T-helper 1 cell treated with Interleukin-12 subunit alpha and Interleukin-12 subunit beta and Interleukin-4 antibody, amounts not matched to agents 30 μg/mL and 1 μg/mL, for 36 hours (primary cell): ENCODE results near the gene CLDND1.
A peak's percentile ranks its signal among the peaks of the same experiment; 100 is the strongest.
"Not testable (repeated sequence)": the region's sequence is repeated elsewhere in the genome, so short reads cannot be mapped to it uniquely, and the experiment has no call there.

Experiments
- H3K27ac Mint-ChIP-seq: one replicate; pipeline ENCODE4 v1.8.0; 2021; ENCODE audit warnings: mild to moderate bottlenecking, mixed read lengths
- H3K27me3 Mint-ChIP-seq: one replicate; pipeline ENCODE4 v1.8.0; 2021; ENCODE audit warnings: low read depth, mixed read lengths
- H3K36me3 Mint-ChIP-seq: one replicate; pipeline ENCODE4 v1.8.0; 2021; ENCODE audit warnings: low read depth, mixed read lengths
- H3K4me1 Mint-ChIP-seq: one replicate; pipeline ENCODE4 v1.8.0; 2021; ENCODE audit warnings: low read depth, mixed read lengths
- H3K4me3 Mint-ChIP-seq: one replicate; pipeline ENCODE4 v1.8.0; 2021; ENCODE audit warnings: mild to moderate bottlenecking, moderate library complexity, mixed read lengths
- H3K9me3 Mint-ChIP-seq: one replicate; pipeline ENCODE4 v1.8.0; 2021; ENCODE audit warnings: mixed read lengths

CLDND1 gene

DNA sequence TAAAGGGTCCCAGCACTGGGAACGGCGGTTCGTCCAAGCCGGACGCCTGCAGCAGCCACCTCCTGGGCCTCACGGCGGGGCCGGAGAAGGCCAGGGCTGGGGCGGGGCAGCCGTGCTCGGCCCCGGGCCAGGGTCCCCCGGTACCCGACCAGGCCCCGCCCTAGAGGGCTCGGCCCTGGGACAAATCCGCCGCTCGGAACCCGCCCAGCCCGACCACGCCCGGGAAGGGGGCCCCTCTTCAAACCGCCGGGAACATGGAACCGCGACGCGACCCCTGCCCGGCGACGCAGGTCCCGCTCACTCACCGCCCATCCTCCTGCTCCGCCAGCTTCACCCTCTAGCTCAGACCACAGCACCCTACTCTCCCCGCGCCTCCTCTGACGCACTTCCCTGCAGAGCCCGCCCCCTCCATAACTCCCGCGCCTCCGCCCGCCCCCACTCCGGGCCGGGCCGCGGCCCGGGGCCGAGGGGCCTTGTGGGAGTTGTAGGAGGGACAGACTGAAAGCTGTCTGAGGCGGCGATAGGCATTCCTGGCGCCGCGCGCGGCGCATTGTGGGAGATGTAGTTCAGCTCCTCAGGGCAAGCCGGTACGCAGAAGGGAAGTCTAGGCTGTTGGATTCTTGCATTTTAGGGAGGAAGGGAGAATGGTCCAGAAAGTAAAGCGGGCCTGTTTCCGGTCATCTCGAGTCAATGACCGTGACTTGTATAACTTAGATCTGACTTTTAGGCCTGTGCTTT lies at the start of gene CLDND1:
CLDND1 (minus strand) TSS at position 359 of the 738 bp plus-strand sequence. CDS start 1,478 bp downstream, outside the sequence.
- Mint-ChIP-seq H3K27me3 (no peaks in the 10 kb centered on the region), H3K27ac (peak within 1 kb of the TSS; percentile 95), H3K4me1 (peaks cover 64% of the 10 kb centered on the region), H3K9me3 (no peaks in the 10 kb centered on the region), H3K4me3 (peak within 1 kb of the TSS; percentile 97), H3K36me3 (peaks cover 57% of the 10 kb centered on the region)

DNA sequence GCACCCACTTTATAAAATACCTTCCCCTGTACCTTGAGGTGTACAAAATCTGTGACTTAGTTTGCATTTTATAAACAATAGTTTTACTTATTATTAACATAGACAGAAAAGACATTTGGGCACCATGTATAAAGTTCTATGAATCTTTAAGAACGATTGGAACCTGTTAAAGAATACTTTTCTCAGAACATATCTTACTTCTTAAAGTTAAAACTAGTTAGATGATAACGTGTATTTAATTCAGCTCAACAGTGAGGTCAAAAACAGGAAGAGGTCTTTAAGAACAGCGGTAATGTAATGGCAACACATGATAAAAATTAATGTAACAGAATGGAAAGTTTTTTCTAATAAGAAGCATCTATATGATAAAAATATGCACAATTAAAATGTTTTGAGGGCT lies 45.7 kb upstream of the CLDND1 start:
- Mint-ChIP-seq H3K36me3 (peaks cover 16% of the 10 kb centered on the region), H3K4me3 (peak overlapping the region; percentile 58), H3K4me1 (peaks cover 72% of the 10 kb centered on the region), H3K9me3 (peaks cover 10% of the 10 kb centered on the region), H3K27ac (peak overlapping the region; percentile 85), H3K27me3 (no peaks in the 10 kb centered on the region)

DNA sequence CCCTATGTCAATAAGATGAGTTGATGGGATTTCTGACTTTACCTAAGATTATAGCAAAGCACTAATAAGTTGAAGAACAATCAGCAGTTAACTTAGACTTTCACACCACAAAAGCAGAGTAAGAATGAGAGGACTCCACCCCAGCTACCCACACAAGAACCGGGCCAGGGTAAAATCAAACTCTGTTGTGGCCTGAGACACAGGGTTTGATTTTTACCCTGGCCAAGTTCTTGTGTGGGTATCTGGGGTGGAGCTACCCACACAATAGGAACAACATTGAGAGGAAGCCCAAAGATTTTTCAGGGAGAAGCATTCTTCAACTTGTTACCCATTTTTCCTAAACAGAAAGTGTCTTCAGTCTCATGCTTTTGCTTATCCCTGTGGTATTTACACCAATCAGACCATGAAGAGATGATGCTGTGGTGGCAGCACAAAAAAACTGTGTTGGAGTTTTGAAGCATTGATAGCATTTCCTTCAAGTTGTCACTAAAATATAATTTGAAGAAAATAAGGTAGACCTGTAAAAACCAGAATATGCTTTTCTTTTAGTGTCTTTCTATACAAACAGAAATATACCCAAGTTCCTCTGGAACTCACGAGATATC lies 45.1 kb upstream of the CLDND1 start:
- peaks cover 16% of the 10 kb centered on the region for H3K36me3 Mint-ChIP-seq
- peaks cover 10% of the 10 kb centered on the region for H3K9me3 Mint-ChIP-seq
- H3K27ac Mint-ChIP-seq: peak overlapping the region; percentile 85
- peaks cover 71% of the 10 kb centered on the region for H3K4me1 Mint-ChIP-seq
- peak overlapping the region; percentile 1 for H3K4me3 Mint-ChIP-seq
- no peaks in the 10 kb centered on the region for H3K27me3 Mint-ChIP-seq

DNA sequence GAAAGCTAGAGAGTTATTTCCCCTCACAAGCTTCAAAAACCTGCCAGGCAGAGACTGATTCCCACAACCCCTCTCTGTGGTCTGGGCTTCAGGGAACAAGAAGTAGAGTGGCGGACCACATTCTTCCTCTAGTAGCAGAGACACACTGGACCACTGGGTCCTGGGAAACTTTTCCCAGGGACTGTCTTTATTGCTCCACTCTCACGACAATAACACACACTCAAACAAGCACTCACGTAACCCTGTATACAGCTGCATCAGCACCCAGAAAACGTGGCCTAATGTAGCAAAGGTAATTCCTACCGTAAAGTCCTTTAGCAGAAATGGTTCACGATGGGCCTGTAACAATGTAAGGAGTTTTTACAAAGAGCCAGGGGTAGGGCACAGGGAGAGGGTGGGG lies 43.1 kb upstream of the CLDND1 start:
- H3K27me3 Mint-ChIP-seq: no peaks in the 10 kb centered on the region
- peak overlapping the region; percentile 9 for H3K4me3 Mint-ChIP-seq
- peaks cover 10% of the 10 kb centered on the region for H3K9me3 Mint-ChIP-seq
- H3K4me1 Mint-ChIP-seq: peaks cover 67% of the 10 kb centered on the region
- H3K27ac Mint-ChIP-seq: peak overlapping the region; percentile 97
- H3K36me3 Mint-ChIP-seq: peaks cover 16% of the 10 kb centered on the region

DNA sequence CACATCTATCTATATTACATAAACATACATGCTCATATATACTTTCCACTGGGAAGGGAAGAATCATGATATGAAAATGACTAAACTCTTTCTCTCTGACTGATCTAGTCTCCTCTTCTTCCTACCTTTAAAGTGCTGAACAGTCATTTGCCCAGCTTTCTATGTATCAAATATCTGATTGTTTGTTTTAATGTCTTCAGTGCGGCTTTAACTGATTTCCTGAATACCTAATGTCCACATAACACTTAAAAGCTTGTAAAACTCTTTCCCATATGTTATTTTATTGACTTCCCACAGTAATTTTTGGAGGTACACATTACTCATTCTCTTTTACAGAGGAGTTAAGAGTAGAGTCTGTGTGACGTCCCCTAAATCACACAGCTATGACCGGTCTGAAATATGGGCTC lies 42.5 kb upstream of the CLDND1 start:
- H3K4me3 Mint-ChIP-seq: peak overlapping the region; percentile 30
- H3K27ac Mint-ChIP-seq: peak overlapping the region; percentile 97
- H3K9me3 Mint-ChIP-seq: peaks cover 10% of the 10 kb centered on the region
- H3K4me1 Mint-ChIP-seq: peaks cover 70% of the 10 kb centered on the region
- peaks cover 18% of the 10 kb centered on the region for H3K36me3 Mint-ChIP-seq
- no peaks in the 10 kb centered on the region for H3K27me3 Mint-ChIP-seq

DNA sequence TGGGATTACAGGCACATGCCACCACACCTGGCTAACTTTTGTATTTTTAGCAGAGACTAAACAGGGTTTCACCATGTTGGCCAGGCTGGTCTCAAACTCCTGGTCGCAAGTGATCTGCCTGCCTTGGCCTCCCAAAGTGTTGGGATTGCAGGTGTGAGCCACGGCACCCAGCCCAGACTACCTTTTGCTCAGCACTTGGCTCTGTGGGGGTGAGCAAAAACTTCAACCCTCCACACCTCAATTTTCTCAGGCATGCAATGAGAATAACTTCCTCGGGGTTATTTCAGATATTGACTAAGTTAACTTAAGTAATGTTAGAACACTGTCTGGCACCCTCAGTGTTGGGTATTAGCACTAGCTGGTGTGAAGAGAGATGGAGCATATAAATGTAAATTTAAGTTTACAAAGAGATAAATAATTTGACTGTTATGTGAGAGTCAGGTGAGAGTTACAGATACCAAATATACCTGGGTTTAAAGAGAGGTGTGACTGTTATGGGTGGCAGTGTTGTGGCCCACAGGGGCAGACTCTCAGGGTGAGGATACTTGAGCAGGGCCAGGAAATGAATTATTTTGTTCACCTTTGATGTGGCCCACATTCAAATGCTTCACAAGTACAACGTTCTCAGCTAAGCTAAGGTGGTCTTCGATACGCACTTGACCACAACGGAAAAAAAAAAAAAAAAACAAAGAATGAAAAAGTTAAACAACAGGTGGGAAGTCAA lies 41.7 kb upstream of the CLDND1 start:
- Mint-ChIP-seq H3K27ac (peak overlapping the region; percentile 97), H3K4me1 (peaks cover 68% of the 10 kb centered on the region), H3K9me3 (peaks cover 10% of the 10 kb centered on the region), H3K36me3 (peaks cover 20% of the 10 kb centered on the region), H3K4me3 (peak overlapping the region; percentile 61), H3K27me3 (no peaks in the 10 kb centered on the region)

DNA sequence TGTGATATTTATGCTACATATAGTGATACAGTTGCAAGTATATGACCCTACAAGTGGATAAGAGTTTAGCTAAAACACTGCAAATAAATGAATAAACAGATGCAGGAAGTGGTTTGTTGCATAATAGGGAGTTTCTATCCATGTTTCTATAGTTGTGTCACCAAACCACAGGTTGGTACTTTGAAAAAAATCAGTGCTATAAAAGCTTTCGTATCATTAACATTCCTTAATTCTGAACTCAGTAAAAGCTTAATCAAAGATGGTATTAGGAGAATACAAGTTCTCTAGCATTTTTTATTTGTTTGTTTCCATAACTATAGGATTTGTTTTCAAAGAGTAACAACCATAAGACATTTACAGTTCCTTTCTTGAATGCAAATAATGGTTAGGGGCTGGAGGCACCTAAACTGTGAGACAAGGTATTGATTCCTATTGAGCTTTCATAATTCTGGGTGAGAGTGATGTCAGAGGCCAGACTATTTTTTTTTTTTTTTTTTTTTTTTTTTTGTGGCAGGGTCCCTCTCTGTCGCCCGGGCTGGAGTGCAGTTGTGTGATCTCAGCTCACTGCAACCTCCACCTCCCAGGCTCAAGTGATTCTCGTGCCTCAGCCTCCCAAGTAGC lies 41.1 kb upstream of the CLDND1 start:
- peaks cover 5% of the 10 kb centered on the region for H3K9me3 Mint-ChIP-seq
- no peaks in the 10 kb centered on the region for H3K27me3 Mint-ChIP-seq
- peaks cover 24% of the 10 kb centered on the region for H3K36me3 Mint-ChIP-seq
- peak overlapping the region; percentile 97 for H3K27ac Mint-ChIP-seq
- H3K4me3 Mint-ChIP-seq: peak overlapping the region; percentile 61
- H3K4me1 Mint-ChIP-seq: peaks cover 69% of the 10 kb centered on the region

DNA sequence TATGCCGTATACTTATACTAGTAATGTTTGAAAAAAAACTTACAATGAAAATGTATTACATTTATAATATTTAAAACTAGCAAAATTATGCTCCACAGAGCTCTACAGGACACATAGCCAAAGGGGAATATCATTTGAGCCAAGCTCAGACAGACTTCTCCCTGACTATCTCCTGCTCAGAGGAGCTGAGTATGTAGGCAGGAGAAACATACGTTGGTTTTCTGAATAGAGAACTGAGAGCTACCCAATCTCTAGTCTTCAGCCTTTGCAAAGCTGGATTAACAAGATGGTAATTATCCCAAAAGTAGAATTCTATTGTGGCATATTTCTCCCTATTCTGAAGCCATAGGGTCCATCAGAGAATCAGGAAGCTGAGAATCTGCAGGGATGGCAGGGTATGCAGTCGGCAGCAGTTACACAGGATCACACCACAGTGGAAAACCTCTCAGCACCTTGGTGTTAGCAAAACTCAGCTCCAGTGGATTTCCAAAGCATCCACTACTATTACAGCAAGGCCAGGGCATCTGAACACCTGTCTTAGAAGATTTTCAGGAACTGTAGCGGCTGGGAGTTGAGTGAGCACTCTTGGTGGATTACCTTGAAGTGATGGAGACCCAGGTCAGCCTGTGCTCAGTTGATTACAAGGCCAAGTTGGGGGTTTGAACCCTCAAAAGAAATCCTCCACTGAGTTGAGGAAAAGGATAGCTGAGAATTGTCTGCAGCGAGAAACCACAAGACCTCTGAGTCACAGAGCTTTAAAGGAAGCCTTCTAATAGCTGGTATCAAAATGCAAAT lies 39.2 kb upstream of the CLDND1 start:
- peak overlapping the region; percentile 14 for H3K4me3 Mint-ChIP-seq

DNA sequence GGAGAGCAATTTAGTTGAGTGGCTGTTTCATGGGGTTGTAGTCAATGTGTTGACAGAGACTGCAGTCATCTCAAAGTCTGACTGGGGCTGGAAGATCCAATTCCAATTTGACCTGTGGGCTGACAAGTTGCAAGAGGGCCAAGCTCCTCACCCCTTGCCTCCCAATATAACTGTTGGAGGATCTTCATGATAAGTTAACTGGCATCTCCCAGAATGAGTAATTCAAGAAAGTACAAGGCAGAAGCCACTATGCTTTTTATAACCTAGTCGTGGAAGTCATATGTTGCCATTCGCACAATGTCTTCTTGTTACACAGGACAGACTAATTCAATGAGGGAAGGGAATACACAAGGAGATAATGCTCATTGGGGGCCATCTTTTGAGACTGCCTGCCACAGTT lies 38.2 kb upstream of the CLDND1 start:
- H3K27me3 Mint-ChIP-seq: no peaks in the 10 kb centered on the region
- peak overlapping the region; percentile 14 for H3K4me3 Mint-ChIP-seq
- peak overlapping the region; percentile 47 for H3K27ac Mint-ChIP-seq
- no peaks in the 10 kb centered on the region for H3K9me3 Mint-ChIP-seq
- peaks cover 22% of the 10 kb centered on the region for H3K36me3 Mint-ChIP-seq
- H3K4me1 Mint-ChIP-seq: peaks cover 73% of the 10 kb centered on the region

More for the DNA sequence above, 39.2 kb upstream of the CLDND1 start:
- Mint-ChIP-seq H3K4me1 (peaks cover 71% of the 10 kb centered on the region), H3K9me3 (no peaks in the 10 kb centered on the region), H3K27me3 (no peaks in the 10 kb centered on the region), H3K36me3 (peaks cover 24% of the 10 kb centered on the region), H3K27ac (peak overlapping the region; percentile 85)

DNA sequence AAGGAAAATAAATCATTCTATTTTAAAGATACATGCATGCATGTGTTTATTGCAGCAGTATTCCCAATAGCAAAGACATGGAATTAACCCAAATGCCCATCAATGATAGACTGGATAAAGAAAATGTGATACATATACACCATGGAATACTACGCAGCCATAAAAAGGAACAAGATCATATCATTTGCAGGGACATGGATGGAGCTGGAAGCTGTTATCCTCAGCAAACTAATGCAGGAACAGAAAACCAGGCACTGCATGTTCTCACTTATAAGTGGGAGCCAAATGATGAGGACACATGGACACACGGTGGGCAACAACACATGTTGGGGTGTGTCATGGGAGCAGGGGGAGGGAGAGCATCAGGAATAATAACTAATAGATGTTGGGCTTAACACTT lies 37.1 kb upstream of the CLDND1 start:
- H3K4me3 Mint-ChIP-seq, H3K9me3 Mint-ChIP-seq, H3K27ac Mint-ChIP-seq, H3K27me3 Mint-ChIP-seq: not testable (repeated sequence)
- Mint-ChIP-seq H3K36me3 (peaks cover 26% of the 10 kb centered on the region), H3K4me1 (peaks cover 69% of the 10 kb centered on the region)

DNA sequence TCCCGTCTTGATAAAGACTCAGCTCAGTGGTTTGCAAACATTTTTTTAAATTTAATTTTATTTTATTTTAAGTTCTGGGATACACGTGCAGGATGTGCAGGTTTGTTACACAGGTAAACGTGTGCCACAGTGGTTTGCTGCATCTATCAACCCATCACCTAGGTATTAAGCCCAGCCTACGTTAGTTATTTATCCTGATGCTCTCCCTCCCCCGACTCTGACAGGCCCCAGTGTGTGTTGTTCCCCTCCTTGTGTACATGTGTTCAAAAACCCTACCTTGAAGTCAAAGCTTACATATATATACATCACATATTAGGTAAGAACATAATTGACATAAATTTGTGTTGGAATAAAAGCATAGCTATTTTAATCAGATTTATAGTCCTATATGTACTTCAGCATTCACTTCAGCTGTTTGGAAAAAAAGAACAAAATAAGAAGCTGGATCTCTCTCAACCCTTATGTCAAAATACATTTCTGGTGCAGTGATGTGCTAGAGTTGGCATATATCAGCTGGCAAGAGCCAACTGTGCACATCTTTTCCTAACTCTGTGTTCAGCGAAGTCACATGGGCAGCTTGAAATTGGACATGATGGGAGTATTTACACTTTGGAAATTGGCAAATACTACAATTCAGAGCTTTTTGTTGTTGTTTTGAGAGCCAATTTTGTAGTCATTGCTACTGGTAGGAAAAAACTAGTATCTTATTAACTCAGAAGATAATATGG lies 35.6 kb upstream of the CLDND1 start:
- H3K4me3 Mint-ChIP-seq: peak overlapping the region; percentile 76
- peaks cover 67% of the 10 kb centered on the region for H3K4me1 Mint-ChIP-seq
- no peaks in the 10 kb centered on the region for H3K9me3 Mint-ChIP-seq
- H3K27ac Mint-ChIP-seq: peak overlapping the region; percentile 98
- H3K36me3 Mint-ChIP-seq: peaks cover 30% of the 10 kb centered on the region
- H3K27me3 Mint-ChIP-seq: no peaks in the 10 kb centered on the region

DNA sequence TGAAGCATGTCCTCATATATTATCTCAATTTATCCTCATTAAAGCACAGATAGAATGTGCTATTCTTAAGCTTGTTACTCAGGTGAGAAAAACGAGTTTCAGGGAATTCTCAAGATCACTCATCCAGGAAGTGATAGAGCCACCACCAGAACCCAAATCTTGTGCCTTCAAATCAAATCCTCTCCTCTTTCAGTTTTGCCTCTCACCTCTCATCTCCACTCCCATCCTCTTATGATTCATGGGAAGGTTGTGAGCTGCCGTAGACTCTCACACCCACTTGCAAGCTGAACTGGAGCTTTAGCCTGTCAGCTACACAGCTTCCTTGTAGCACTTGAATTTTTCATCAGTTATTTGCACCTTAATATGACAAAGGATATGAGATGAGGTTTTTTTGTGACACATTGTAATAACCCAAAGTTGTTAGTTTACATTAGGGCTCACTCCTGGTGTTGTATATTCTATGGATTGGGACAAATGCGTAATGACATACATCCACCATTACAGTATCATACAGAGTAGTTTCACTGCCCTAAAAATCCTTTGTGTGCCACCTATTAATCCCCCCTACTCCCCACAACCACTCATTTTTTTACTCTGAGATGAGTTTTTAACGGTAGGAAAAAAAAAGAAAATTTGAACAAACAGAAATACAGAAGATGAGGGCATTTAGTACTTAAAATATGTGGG lies 34.8 kb upstream of the CLDND1 start:
- no peaks in the 10 kb centered on the region for H3K27me3 Mint-ChIP-seq
- peaks cover 31% of the 10 kb centered on the region for H3K36me3 Mint-ChIP-seq
- H3K9me3 Mint-ChIP-seq: no peaks in the 10 kb centered on the region
- H3K27ac Mint-ChIP-seq: peak overlapping the region; percentile 98
- peak overlapping the region; percentile 83 for H3K4me3 Mint-ChIP-seq
- peaks cover 69% of the 10 kb centered on the region for H3K4me1 Mint-ChIP-seq
